Fibroblast of the aortic adventitia (primary cell): ENCODE results near the gene SCAF1. TPM values are rescaled to one million over a fixed set of nuclear protein-coding genes. Genes with fewer than 3 reads are reported as not detected.
"Not testable (repeated sequence)": the region's sequence is repeated elsewhere in the genome, so short reads cannot be mapped to it uniquely, and the experiment has no call there.

ENCODE experiments used
- DNase-seq: peaks from one replicate; pipeline ENCODE4 v3.0.0-alpha.2; 2010; ENCODE audit warnings: low read depth
- H3K4me3 ChIP-seq: 2 replicates; pipeline ENCODE4 v1.5.1; 2011; ENCODE audit warnings: low read depth, mild to moderate bottlenecking, control low read depth, low read length, moderate library complexity
- total RNA-seq: library from RNA; depleted of rRNA; stranded (reverse); fragments of >200 nt; gene quantifications from 2 replicates; pipeline ENCODE4 v1.2.3, GENCODE V29; 2012; ENCODE audit warnings: low replicate concordance
- TF ChIP-seq, protein P1 (sequence below): IDR thresholded peaks from 2 replicates; pipeline ENCODE4 v1.5.1; 2011; ENCODE audit warnings: mild to moderate bottlenecking, low read length, control low read depth, inconsistent platforms; ENCODE audit not compliant: insufficient read depth

SCAF1 gene
- total RNA-seq, 1 donor: 16.9 TPM

DNA sequence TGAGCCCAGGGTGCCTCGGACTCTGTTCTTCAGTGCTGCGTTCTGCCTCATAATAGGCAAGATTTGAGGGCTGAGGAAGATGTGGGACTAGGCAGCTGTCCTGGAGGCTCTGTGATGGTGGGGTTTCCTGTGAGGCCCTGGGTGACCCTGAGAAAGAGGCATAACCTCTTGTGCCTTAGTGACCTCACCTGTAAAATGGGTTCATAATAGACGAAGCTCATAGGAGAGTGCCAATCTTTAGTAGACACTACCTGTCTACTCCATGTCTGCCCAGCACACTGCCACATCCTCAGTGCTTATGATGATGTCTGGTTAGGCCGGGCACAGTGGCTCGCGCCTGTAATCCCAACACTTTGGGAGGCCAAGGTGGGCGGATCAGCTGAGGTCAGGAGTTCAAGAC is 25.5 kb upstream of the SCAF1 start:
- TF ChIP-seq, protein P1, sequence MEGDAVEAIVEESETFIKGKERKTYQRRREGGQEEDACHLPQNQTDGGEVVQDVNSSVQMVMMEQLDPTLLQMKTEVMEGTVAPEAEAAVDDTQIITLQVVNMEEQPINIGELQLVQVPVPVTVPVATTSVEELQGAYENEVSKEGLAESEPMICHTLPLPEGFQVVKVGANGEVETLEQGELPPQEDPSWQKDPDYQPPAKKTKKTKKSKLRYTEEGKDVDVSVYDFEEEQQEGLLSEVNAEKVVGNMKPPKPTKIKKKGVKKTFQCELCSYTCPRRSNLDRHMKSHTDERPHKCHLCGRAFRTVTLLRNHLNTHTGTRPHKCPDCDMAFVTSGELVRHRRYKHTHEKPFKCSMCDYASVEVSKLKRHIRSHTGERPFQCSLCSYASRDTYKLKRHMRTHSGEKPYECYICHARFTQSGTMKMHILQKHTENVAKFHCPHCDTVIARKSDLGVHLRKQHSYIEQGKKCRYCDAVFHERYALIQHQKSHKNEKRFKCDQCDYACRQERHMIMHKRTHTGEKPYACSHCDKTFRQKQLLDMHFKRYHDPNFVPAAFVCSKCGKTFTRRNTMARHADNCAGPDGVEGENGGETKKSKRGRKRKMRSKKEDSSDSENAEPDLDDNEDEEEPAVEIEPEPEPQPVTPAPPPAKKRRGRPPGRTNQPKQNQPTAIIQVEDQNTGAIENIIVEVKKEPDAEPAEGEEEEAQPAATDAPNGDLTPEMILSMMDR: no peak
- H3K4me3 ChIP-seq: no peak overlapping the region
- DNase-seq: no peak

DNA sequence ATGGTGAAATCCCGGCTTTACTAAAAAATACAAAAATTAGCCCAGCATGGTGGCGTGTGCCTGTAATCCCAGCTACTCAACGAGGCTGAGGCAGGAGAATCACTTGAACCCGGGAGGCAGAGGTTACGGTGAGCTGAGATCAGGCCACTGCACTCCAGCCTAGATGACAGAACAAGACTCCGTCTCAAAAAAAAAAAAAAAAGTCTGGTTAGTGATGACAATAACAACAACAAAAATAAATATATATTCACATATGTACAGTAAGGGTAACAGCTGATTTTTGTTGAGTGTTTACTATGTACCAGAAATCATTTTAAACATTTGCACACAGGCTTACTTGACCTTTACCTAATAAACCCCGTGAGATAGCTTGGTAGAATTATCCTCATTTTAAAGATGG is 25.1 kb upstream of the SCAF1 start:
- TF ChIP-seq, protein P1: no peak
- DNase-seq: no peak
- no peak overlapping the region for H3K4me3 ChIP-seq

DNA sequence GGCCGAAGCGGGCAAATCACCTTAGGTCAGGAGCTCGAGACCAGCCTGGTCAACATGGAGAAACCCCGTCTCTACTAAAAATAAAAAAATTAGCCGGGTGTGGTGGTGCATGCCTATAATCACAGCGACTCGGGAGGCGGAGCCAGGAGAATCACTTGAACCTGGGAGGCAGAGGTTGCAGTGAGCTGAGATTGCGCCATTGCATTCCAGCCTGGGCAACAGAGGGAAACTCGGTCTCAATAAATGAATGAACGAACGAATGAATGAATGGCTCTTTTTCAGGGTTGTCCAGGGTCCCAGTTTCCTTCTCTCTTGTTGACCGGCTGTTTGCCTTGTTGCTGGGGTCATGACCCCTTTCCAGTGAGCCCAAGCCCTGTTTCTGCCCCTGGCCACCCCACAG is 24.1 kb upstream of the SCAF1 start:
- DNase-seq, H3K4me3 ChIP-seq: not testable (repeated sequence)

DNA sequence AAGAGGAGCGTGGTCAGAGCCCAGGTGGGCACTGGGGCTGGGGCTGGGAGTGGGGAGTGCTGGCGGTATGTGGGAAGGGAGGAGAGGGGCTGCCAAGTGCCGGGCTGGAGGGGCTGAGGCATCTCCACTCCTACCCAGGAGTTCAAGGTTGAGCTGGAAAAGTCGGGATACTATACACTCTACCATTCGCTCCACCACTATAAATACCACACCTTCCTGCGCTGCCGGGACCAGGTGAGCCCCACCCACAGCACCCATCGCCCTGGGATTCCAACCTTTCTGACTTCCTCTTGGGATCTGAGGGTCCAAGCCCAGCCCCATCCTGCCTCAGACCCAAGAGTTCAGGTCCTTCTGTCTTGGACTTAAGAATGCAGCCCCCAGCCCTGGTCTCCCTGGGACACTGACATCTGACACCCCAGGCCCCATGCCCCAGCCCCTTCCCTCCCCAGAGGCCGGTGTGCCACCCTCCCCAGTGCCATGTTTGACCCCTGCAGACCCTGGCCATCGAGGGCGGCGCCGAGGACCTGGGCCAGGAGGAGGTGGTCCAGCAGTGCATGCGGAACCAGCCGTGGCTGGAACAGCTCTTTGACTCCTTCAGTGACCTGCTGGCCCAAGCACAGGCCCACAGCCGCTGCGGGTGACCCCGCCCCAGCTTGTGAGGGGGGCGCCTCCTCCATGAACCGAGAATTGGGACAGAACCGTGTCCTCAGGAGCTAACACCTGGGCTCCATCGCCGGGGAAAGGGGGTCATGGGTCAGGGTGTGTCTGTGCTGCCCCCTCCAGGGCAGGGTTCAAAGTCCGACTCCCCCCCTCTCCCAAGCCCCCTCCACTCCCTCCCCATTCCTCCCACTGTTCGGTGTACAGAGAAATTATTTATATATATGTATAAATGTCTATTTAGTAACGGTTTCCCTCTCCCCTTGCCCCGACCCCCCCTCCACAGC is 16.8 kb upstream of the SCAF1 start:
- TF ChIP-seq, protein P1: no peak
- no peak for DNase-seq
- no peak overlapping the region for H3K4me3 ChIP-seq

DNA sequence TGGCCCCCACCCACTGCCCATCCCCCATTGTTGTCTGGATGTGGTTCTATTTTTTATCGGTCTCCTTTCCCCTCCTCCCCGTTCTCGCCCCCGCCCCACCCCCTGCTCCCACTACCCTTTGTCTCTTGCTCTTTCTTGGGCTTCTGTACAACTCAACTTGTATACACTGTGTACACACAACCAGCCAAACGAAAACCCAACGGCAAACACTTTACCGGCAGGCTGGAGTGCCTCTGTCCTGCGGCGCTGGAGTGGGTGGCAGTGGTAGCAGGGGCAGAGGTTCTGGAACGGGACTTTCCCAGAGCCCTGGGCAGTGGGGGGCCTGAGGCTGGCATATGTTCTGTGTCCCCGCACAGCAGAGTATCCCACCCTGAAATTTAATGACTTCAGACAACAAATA is 15.8 kb upstream of the SCAF1 start:
- H3K4me3 ChIP-seq: no peak overlapping the region
- no peak for DNase-seq
- TF ChIP-seq, protein P1: no peak

DNA sequence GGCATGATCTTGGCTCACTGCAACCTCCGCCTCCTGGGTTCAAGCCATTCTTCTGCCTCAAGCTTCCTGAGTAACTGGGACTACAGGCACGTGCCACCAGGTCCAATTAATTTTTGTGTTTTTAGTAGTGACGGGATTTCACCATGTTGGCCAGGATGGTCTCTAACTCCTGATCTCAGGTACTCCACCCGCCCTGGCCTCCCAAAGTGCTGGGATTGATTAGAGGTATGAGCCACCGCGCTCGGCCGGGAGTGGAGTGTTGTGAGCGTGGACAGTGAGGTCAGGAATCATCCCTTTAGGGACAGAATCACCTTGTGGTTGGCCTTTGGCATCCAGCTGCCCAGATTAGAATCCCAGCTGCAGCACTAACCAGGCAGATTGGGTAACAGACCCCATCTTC is 12.3 kb upstream of the SCAF1 start:
- TF ChIP-seq, protein P1: no peak
- DNase-seq: no peak
- no peak overlapping the region for H3K4me3 ChIP-seq

DNA sequence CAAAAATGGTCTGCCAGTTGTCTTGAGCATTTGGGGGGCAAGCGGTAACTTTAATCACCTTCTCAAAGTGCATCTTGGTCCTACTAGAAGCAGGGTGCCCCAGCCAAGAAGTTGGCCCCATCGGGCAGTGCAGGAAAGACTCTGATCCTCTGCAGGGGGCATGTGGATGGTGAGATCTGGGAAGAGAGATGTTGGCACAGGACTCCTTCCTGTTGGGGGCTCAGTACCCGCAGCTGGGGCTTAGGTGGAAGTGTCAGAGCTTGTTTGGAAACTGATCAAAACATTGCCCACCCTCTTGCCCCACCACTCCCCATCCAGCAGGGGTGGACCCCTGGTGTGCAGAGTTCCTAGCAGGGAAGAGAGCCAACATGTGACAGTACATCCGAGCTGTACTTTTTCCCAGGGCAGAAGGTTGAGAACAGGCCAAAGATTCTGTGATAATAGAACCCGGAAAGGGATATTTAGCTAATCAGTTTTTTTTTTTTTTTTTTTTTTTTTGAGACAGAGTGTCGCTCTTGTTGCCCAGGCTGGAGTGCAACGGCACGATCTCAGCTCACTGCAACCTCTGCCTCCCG is 10.9 kb upstream of the SCAF1 start:
- no peak for DNase-seq
- no peak overlapping the region for H3K4me3 ChIP-seq
- TF ChIP-seq, protein P1: no peak
